OCI-LY1 (cell line): ENCODE results near the gene PIGN.

Source experiments
- H2AFZ ChIP-seq: fragments of 200-600 bp; sonication (generic), shearing (Covaris generic); 2 replicates; pipeline ENCODE4 v1.6.0; 2014; ENCODE audit warnings: antibody characterized with exemption, mild to moderate bottlenecking, low read length
- H3F3A ChIP-seq: fragments of 200-600 bp; sonication (generic), shearing (Covaris generic); 2 replicates; pipeline ENCODE4 v1.6.0; 2014; ENCODE audit warnings: mild to moderate bottlenecking, antibody characterized with exemption, low read length, moderate library complexity; ENCODE audit not compliant: insufficient read depth
- H3K27ac ChIP-seq: fragments of 200-600 bp; sonication (generic); 2 replicates; pipeline ENCODE4 v1.5.1; 2014; ENCODE audit warnings: low read length, mixed run types, mild to moderate bottlenecking, low read depth; ENCODE audit not compliant: poor library complexity, severe bottlenecking
- H3K27me3 ChIP-seq: fragments of 200-600 bp; sonication (generic); 2 replicates; pipeline ENCODE4 v1.6.0; 2014; ENCODE audit warnings: antibody characterized with exemption, mild to moderate bottlenecking, low read length, moderate library complexity; ENCODE audit not compliant: insufficient read depth
- H3K36me3 ChIP-seq: fragments of 200-600 bp; sonication (generic); 2 replicates; pipeline ENCODE4 v1.6.1; 2014; ENCODE audit warnings: mild to moderate bottlenecking, antibody characterized with exemption, low read length, moderate library complexity, mixed read lengths; ENCODE audit not compliant: insufficient read depth
- H3K4me1 ChIP-seq: fragments of 200-600 bp; sonication (generic); 2 replicates; pipeline ENCODE4 v1.5.1; 2014; ENCODE audit warnings: mild to moderate bottlenecking, low read length, moderate library complexity; ENCODE audit not compliant: insufficient read depth, severe bottlenecking
- H3K4me2 ChIP-seq: fragments of 200-600 bp; sonication (generic), shearing (Covaris generic); 2 replicates; pipeline ENCODE4 v1.6.1; 2014; ENCODE audit warnings: low read length
- H3K4me3 ChIP-seq: fragments of 200-600 bp; sonication (generic); 2 replicates; pipeline ENCODE4 v1.5.1; 2014; ENCODE audit warnings: low read length, low read depth, mild to moderate bottlenecking, mixed read lengths; ENCODE audit not compliant: poor library complexity, severe bottlenecking
- H3K79me2 ChIP-seq: fragments of 200-600 bp; shearing (Covaris generic); 2 replicates; pipeline ENCODE4 v1.6.1; 2016; ENCODE audit warnings: mixed run types, low read length, mixed read lengths; ENCODE audit not compliant: insufficient read depth
- H3K9ac ChIP-seq: fragments of 200-600 bp; sonication (generic), shearing (Covaris generic); 2 replicates; pipeline ENCODE4 v1.6.1; 2014; ENCODE audit warnings: mild to moderate bottlenecking, low read length, mixed read lengths
- H3K9me2 ChIP-seq: fragments of 200-600 bp; sonication (generic), shearing (Covaris generic); 2 replicates; pipeline ENCODE4 v1.6.1; 2014; ENCODE audit warnings: low read depth, mild to moderate bottlenecking, low read length, mixed read lengths
- H3K9me3 ChIP-seq: fragments of 200-600 bp; shearing (Covaris generic); 2 replicates; pipeline ENCODE4 v1.6.1; 2014; ENCODE audit warnings: low read length, mixed read lengths
- H4K20me1 ChIP-seq: fragments of 200-600 bp; sonication (generic), shearing (Covaris generic); 2 replicates; pipeline ENCODE4 v1.6.0; 2016; ENCODE audit warnings: mild to moderate bottlenecking, low read length; ENCODE audit not compliant: insufficient read depth
- EZH2 ChIP-seq: fragments of 200-600 bp; sonication (generic), shearing (Covaris generic); IDR thresholded peaks from 2 replicates; pipeline ENCODE4 v1.8.0; 2017; ENCODE audit warnings: borderline replicate concordance, mixed run types, mild to moderate bottlenecking, antibody characterized with exemption, low read length, moderate library complexity, mixed read lengths
- TF ChIP-seq, protein P1 (sequence below): fragments of 200-600 bp; sonication (generic), shearing (Covaris generic); IDR thresholded peaks from 2 replicates; pipeline ENCODE4 v1.5.1; 2017; ENCODE audit warnings: mild to moderate bottlenecking, antibody characterized with exemption, low read length, moderate library complexity, mixed read lengths

PIGN gene

DNA sequence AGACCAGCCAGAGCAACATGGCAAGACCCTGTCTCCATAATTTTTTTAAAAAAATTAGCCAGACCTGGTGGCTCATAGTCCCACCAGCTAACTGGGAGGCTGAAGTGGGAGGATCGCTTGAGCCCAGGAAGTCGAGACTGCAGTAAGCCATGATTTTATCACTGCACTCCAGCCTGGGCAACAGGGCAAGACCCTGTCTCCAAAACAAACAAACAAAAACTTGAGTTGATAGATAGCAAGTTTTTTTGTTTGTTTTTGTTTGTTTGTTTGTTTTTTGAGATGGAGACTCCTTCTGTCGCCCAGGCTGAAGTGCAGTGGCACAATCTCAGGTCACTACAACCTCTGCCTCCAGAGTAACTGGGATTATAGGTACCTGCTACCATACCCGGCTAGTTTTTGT is 19.0 kb upstream of the PIGN start:
- Histone ChIP-seq H3K27me3 (no peaks in the 10 kb centered on the region), H4K20me1 (no peaks in the 10 kb centered on the region), H3K36me3 (peaks cover 6% of the 10 kb centered on the region; the same call in 1 of the 2 replicates), H3K79me2 (peaks cover 73% of the 10 kb centered on the region), H3F3A (no peaks in the 10 kb centered on the region), H3K9me3 (peaks cover 4% of the 10 kb centered on the region; the same call in 1 of the 2 replicates), H2AFZ (no peak overlapping the region), H3K9me2 (no peaks in the 10 kb centered on the region), H3K9ac (no peak overlapping the region), H3K4me1 (no peaks in the 10 kb centered on the region), H3K4me2 (no peak overlapping the region), H3K27ac (no peak overlapping the region), H3K4me3 (no peak overlapping the region)
- TF ChIP-seq, protein P1, sequence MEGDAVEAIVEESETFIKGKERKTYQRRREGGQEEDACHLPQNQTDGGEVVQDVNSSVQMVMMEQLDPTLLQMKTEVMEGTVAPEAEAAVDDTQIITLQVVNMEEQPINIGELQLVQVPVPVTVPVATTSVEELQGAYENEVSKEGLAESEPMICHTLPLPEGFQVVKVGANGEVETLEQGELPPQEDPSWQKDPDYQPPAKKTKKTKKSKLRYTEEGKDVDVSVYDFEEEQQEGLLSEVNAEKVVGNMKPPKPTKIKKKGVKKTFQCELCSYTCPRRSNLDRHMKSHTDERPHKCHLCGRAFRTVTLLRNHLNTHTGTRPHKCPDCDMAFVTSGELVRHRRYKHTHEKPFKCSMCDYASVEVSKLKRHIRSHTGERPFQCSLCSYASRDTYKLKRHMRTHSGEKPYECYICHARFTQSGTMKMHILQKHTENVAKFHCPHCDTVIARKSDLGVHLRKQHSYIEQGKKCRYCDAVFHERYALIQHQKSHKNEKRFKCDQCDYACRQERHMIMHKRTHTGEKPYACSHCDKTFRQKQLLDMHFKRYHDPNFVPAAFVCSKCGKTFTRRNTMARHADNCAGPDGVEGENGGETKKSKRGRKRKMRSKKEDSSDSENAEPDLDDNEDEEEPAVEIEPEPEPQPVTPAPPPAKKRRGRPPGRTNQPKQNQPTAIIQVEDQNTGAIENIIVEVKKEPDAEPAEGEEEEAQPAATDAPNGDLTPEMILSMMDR = no peak
- no peak for TF ChIP-seq EZH2

DNA sequence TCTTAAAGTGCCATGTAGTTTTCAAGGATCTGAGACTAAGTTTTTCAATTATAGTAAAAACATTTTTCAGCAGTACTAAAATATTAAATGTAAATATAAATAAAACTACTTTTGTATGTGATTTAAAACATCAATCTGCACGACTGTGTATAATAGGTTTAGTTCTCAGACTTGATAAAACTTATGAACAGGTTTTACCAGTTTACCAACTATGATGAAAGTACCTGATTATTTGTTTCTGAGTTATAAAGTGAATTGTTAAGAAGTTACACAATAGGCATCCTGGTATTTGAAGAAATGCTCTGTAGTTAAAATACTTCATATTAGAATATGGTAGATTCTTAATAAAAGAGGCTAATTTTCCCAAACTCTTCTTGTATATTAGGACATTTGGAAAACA is 15.0 kb upstream of the PIGN start:
- H3K9me2 ChIP-seq = no peaks in the 10 kb centered on the region
- H3K27ac ChIP-seq = no peak overlapping the region
- TF ChIP-seq EZH2 = no peak
- TF ChIP-seq, protein P1 = no peak
- H3K36me3 ChIP-seq = no peaks in the 10 kb centered on the region
- no peak overlapping the region for H3K4me2 ChIP-seq
- no peaks in the 10 kb centered on the region for H3K27me3 ChIP-seq
- H3K79me2 ChIP-seq = peaks cover 81% of the 10 kb centered on the region
- no peaks in the 10 kb centered on the region for H3F3A ChIP-seq
- no peaks in the 10 kb centered on the region for H3K9me3 ChIP-seq
- H3K4me3 ChIP-seq = no peak overlapping the region
- H3K9ac ChIP-seq = no peak overlapping the region
- H3K4me1 ChIP-seq = no peaks in the 10 kb centered on the region
- no peaks in the 10 kb centered on the region for H4K20me1 ChIP-seq
- no peak overlapping the region for H2AFZ ChIP-seq

DNA sequence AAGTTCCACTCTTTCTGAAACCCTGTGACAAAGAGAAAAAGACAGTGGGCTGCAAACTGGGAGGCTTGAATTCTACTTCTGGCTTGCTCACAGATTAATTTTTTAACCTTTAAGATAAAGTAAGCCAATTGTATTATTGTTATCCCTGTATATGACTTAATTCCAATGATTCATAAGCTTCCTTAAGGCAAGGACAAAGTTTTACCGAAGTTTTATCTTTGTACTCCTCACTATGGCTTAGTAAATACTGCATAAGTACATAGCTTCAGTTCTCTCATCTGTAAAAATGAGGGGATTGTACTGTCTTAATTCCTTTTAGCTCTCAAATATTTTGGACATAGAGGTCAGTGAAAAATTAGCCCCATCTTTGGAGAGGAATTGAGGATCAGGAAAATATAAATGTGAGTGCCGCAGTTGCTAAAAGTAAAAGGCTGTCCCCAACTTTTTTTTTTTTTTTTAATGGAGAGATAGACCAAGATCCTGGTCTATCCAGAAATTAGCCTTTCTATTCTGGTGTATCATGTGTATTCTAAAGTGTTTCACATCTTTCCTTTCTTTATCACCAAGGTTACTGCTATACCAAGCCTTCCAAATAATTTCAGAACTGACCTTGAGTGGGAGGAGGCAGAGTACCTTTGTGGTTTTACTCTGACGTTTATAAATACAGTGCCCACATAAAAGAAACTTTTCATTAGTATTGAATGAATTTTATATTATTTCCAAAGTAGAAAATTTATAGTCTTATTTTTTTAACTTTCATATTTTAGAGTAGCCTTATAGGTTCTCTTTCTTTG is 13.5 kb upstream of the PIGN start:
- Histone ChIP-seq H3K9me3 (no peaks in the 10 kb centered on the region), H4K20me1 (no peaks in the 10 kb centered on the region), H2AFZ (no peak overlapping the region), H3K4me2 (no peak overlapping the region), H3K79me2 (peaks cover 84% of the 10 kb centered on the region), H3K9ac (no peak overlapping the region), H3K9me2 (no peaks in the 10 kb centered on the region), H3K36me3 (no peaks in the 10 kb centered on the region), H3K4me3 (no peak overlapping the region), H3K27me3 (no peaks in the 10 kb centered on the region), H3K27ac (no peak overlapping the region), H3F3A (no peaks in the 10 kb centered on the region), H3K4me1 (no peaks in the 10 kb centered on the region)
- TF ChIP-seq, protein P1 = no peak
- TF ChIP-seq EZH2 = no peak
